GM21390 (cell line): ENCODE results near the gene ALKBH5.

ENCODE experiments used
- ATAC-seq: cut with Tn5 transposase; IDR thresholded peaks from one replicate; pipeline ENCODE4 v1.9.1; 2021; ENCODE audit not compliant: unreplicated experiment

Gene ALKBH5

DNA sequence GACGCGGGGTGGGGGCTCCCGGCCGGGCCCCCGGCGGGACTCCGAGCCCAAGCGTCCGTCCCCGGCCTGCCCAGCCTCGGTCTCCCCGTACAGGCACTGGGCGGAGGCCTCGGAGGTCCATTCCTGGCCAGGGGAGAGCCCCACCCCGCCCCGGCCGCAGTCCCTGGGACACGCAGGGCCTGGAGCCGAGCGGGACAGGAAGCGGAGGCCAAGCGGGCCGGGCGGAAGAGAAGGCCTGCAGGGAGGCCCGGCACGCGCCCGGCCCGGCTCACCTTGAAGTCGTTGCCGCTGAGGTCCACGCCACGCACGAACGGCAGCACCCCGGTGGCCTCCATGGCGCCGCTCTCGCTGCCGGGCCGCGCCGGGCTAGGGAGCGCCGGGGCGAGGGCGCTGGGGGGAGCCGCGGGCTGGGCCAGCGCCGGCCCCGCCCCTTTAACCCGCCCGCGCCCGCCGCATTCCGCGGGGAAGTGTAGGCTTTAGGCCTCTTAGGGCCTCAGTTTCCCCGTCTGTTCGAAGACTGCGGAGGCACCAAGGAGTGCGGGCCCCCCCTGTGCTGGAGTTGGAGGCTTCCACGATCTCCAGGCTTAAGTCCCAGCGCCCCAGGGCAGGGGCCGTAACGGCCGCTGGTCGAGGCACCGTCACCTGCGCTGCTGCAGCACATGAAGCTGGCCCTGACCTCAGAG lies 74.9 kb downstream of the ALKBH5 start, which contains the start of gene FLII:
FLII (minus strand) TSS at position 383 of the 683 bp plus-strand sequence; CDS start at position 335, 48 bp downstream.
- ATAC-seq: peak; percentile 20
